HG02938 (cell line): ENCODE measurements around the gene KIF15.

ENCODE experiments used
- ATAC-seq: cut with Tn5 transposase; IDR thresholded peaks from one replicate; pipeline ENCODE4 v1.9.1; 2021; ENCODE audit warnings: mild to moderate bottlenecking, moderate library complexity; ENCODE audit not compliant: unreplicated experiment

Gene KIF15

GRCh38 chr3:44877333-44877732, 115.7 kb downstream of the KIF15 start:
- no peak for ATAC-seq

GRCh38 chr3:44880284-44880683, 118.7 kb downstream of the KIF15 start:
- ATAC-seq = no peak

DNA sequence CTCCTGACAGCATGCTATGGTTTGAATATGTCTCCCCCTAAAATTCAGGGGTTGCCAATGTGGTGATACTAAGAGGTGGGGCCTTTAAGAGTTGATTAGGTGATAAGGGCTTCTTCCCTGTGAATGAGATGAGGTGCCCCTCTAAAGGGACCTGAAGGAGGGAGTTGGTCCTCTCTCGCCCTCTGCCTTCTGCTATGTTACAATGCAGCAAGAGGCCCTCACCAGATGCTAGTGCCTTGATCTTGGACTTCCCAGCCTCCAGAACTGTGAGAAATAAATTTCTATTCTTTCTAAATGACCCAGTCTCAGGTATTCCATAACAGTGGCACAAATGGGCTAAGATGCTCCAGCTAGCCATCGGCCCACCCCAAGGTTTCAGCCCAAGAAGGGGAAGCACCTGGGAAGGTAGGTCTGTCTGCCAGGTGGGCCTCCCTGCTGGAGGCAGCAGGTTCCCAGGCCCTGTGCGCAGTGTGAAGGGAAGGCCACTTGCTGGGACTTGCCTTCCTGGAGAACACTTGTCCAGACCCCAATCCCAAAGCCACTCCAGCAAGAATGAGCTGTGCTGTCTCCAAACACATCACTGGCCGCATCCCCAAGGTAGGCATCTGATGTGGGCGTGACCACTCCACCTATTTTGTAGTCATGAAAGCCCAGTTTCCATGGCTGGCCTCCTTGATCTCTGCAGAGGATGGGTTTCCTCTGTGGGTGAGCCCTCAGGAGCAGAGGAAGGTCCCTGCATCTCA, 121.8 kb downstream of the KIF15 start:
- no peak for ATAC-seq

DNA sequence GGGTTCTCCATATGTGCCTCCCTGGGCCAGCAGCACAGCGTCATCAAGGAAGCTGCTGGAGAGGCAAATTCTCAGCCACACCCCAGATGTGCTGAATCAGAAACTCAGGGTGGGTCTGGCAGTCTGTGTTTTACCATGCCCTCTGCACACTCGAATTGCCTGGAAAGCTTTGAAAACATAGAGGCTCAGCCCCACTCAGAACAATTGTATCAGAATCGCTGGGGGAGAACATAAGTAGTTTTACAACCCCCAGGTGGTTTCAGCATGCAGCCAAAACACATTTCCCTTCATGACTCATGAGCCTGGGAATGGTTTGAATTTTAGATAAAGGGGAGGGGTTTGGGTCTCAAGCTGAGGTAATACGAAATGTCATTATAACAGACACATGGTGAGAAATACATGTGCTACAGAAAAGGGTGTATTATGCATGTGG, 122.4 kb downstream of the KIF15 start:
- no peak for ATAC-seq

DNA sequence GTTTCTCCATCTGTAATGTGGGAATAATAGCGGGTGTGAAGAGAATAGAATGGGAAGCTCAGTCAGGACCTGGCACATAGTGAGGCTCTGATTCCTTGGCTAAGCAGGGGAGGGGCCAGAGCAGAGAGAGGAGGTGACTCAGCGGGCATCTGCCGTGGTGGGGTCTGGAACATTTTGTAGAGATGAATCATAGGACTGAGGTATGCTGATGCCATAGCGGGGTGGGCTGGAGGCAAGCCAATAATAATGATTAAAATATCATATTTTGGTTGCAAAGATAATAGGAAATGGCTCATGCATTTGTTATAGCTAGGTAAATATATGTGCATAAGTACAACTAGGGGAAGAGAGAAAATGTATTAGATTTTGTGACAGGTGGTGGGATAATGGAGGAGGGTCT, 124.0 kb downstream of the KIF15 start:
- no peak for ATAC-seq

DNA sequence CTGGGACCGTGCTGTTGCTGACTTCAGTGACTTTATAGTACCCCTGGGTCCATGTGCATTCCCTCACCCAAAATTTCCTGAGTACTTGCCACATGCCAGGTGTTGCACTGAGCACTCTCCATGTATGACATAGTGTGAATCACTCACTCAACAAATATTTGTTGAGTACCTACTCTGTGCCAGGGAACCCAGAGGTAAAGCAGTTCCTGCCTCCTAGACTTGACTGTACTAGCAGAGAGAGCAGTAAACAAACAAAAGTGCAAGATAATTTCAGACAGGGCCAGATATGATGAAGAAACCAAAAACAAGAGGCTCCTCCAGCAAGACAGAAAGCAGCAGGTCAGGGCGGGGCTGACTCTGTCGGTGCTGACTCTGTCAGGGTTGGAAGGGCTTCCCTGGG, 125.0 kb downstream of the KIF15 start:
- ATAC-seq = no peak

DNA sequence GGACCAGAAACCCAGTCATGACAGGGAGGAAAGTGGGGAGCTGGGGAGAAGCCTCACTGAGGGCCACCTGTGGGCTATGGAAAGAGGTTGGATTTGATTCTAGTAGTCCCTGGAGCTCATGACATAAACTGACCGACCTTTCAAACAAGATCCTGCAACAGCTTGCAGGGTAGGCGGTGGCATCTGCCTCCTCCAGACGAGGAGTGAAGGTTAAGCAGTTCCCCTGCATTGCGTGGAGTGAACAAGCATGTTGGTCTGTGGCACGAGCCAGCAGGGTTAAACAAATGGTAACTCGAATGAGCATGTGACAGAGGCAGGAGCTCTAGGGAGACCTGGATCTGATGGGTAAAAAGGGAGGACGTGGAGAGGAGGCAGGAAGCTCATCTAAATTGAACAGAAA, 125.5 kb downstream of the KIF15 start:
- ATAC-seq = no peak

GRCh38 chr3:44890258-44890657, 128.7 kb downstream of the KIF15 start:
- ATAC-seq = no peak

- no peak for ATAC-seq
Observed at GRCh38 chr3:44890852-44891251, 129.3 kb downstream of the KIF15 start.

DNA sequence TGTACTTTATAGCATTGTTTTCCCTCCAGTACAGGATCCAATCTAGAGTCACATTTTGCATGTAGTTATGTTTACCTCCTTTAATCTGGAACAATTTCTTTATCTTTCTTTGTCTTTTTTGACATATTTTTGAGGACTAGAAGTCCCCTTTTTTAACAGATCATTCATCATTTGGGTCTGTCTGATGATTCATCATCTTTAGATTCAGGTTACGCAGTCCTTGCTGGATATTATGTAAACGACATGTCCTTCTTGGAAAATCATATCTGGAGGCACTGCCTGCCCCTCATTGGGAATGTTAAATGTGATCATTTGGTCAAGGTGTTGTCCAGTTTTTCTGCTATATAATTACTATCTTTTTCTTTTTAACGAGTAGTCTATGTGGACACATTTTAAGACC, 131.1 kb downstream of the KIF15 start:
- ATAC-seq = no peak

DNA sequence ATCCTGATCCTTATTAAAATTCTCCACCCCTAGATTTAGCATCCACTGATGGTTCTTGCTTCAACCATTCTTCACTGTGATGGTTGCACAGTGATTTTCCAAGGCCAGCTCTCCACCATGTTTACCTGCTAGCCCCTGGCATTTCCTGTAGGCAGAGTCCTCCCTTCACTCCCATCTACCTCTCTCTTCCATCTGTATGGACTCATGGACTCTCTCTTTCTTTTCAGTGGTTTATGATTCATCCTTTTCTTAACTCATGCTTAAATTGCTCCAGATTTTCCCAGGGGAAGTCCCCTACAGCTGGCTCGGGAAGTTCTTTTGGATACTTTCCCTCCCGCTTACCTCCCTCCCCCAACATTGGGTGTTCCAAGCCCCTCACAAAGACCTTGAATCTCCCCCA, 131.5 kb downstream of the KIF15 start:
- ATAC-seq = no peak

- ATAC-seq = no peak
Observed at GRCh38 chr3:44894485-44894884, 132.9 kb downstream of the KIF15 start.

DNA sequence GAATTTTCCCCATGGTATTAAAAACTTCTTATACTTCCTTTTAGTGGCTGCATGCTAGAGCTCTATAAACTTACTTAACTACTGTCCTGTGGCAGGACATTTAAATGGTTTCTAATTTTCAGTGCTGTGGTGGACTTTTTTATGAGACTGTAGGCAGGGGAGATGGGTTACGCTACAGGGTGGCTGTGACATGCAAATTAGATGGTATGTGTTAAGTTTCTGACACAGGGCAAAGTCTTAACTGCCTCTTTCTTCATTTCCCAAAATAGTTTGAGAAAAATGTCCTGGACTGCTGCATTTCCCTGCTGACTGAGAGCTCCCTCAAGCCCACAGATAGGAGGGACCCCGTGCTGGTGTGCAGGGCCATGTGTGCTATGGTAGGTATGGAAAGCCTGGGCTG, 134.8 kb downstream of the KIF15 start:
- ATAC-seq = no peak

GRCh38 chr3:44899683-44900367, 138.2 kb downstream of the KIF15 start:
- no peak for ATAC-seq

GRCh38 chr3:44902628-44903027, 141.0 kb downstream of the KIF15 start:
- ATAC-seq = no peak
